ENCODE data around the gene S100A3.

DNA sequence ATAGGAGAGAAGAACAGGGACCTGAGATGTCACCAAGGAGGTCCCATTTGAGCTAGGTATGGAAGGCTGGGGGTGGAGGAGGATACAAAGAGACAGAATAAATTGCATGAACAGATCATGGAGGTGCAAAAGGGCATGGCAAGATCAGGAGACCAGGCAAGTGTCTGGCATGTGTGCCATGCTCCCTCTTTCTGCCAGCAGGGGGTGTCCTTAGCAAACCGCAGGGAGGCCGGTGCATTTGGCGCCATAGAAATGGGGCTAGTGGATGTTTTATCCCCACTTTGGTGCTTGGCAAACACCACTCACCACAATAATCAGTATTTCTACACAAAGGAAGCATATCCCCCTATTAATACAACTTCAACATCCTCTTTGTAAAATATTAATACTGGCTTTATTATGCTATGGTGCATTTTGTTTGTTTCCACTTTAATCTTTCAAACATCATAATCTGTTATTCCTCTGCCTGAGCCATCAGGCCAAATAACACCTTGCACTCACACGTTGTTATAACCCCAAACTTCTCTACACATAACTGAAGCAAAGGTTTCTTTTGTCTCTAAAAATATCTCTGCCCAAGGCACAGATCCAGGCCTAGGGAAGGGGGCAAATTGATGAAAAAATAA is 39.2 kb downstream of the S100A3 start:
- TF ChIP-seq CTCF (IDR thresholded peaks at IDR 0.05) (peak; percentile 17 to 42 (median 26)), POLR2A (IDR thresholded peaks at IDR 0.05) (no peak)
